COLO829 (cell line): ENCODE measurements around the gene FGD3.

ENCODE experiments used
- DNase-seq: peaks from one replicate; pipeline ENCODE4 v3.0.0; 2012; ENCODE audit warnings: low spot score

Gene FGD3

DNA sequence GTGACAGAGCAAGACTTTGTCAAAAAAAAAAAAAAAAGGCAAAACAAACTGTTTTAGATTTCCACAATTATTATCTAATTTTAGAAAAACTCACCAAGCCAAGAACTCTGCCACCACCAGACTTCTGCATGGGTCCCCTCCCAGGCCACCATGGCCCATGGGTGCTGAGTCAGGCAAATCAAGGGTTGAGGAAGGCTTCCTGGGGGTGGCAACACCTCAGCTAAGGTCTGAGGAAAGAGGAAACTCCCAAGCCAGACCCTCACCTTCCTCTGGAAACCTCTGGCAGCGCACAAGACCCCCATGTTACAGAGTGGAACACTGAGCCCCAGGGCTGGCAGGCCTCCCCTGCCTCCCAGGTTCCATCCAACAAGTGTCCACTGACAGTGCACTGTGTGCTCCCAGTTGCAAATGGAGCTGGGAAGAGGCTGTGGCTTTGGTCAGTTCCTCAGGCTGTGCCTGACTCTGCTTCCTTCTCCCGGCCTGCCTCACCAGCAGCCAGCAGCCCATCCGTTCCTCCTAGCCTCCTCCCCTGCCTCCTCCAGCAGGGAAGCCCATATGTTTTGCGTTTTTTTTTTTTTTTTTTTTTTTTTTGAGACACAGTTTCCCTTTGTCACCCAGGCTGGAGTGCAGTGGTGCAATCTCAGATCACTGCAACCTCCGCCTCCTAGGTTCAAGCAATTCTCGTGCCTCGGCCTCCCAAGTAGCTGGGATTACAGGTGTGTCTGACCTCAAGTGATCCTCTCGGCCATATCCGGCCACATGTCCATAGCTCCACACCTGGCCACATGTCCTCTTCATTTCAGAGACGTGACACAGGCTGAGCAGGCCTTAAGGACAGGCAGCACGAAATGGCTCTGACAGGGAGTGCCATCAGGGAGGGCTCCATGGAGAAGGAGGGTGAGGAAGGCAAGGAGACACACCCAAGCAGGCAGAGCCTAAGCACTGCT lies 107.7 kb downstream of the FGD3 start:
- DNase-seq: no peak

DNA sequence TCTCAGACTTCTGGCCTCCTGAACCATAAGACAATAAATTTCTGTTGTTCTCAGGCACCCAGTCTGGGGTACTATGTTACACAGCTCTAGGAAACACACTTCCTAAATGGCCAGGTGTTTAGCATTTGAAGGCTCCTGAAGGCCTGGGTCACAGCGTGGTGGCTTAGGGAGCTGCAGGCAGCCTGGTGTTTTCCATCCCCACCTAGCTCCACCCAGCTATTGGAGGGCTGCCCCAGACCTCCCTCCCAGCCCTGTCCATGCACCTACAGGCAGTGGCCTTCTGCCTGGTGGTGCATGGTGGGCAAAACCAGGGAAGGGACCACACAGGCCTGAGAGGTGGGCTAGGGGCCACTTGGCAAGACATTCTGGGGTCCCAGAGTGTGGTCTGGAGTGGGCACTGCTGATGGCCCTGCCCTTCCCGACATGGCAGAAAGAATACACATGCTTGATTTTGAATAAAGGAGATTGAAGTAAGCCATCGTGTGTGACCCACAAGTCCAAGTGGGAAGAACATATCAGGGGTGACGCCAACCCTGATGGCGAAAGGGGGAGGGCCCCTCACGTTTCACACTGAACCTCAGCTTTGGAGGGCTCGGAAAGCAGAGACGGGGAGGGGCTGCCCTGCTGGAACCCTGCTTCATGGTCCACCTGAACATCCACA lies 109.8 kb downstream of the FGD3 start:
- DNase-seq: no peak

DNA sequence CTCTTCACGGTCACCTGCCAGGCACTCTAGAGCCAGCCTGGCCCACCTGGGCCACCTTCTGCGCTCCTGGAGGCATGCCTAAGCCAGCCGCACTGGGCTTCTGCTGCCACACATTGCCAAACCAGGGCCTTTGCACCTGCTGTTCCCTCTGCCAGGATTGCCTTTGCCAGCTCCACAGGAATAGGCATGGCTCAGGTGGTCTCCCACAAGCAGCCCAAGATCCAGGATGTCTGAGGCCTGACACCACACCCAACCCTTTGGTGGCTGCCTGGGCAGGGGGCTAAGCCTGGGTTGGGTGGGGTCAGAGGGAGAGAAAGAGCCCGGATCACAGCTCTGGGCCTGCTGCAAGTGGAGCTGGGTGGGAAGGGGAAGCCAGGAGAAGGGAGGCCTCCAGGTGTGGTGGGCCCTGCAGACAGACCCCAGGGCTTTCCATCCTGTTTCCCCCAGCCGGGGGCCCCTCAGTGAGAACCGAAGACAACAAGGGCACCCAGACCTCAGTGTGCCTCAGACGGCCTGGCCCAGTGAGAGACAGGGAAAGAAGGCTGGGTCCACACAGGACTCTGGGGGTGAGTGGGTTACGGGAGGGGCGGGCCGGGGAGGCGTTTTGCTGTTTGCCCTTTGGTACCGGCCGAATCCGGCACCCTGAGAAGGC lies 110.5 kb downstream of the FGD3 start:
- no peak for DNase-seq

DNA sequence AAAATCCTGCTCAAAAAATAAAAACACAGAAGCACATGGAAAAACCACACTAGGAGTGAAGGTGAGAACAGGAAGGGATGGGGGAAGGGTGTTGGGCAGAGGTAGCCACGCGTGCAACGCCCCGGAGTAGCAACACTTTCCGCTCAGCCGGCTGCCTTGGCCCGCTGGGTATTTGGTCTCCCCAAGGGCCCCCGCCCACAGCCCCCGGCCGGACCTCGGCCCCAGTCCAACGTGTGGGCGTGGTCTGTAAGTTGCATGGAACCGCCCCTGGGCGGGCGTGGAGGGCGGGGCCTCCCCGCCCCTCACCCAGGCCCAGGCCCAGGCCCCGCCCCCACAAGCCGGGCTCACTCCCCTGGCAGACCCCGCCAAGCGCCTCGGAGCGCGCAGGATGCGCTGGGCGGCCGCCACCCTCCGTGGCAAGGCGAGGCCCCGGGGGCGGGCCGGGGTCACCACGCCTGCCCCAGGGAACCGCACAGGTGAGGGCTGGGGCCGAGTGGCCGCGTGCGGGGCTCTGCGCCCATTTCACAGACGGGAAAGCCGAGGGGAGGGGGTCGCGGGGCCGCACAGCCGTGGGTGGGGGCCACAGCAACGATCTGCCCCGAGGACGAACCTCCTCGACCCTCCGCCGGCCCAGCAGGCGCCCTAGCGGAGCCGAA lies 111.2 kb downstream of the FGD3 start, which contains the start of gene SUSD3:
TSS of gene SUSD3 (plus strand) at position 347 of the 656 bp plus-strand sequence. CDS start at position 389, 42 bp downstream.
- peak; percentile 37 for DNase-seq

DNA sequence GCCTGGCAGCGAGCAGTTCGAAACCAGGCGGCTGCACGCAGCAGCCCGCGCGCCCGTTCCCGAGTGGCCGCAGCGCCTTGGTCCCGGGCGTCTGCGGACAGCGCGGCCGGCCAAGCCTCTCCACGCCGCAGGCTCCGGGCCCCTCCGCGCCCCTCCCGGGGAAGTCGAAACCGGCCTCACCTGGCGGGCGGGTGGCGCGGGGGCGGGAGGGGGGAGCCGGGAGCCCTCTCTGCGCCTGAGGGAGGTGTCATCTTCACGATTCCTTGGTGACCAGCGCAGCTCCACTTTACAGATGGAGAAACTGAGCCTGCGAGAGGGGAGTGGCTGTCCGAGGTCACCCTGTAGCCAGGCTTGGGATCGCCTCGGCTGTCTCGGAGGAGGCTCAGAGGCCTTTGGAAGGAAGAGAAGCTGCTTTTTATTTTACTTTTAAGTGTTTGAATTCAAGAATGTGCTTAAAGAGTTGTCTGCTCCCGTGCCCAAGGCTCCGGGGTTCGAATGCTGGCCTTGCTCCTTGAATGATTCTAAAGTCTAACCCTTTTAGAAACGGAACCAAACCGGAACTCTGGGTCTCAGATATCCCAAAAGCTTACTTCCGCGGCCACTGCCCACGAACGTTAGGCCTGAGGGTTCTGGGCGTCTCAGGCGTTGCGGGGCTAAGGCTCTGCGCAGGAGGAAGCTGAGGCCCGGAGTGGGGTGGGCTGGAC lies 111.8 kb downstream of the FGD3 start:
- DNase-seq: no peak

DNA sequence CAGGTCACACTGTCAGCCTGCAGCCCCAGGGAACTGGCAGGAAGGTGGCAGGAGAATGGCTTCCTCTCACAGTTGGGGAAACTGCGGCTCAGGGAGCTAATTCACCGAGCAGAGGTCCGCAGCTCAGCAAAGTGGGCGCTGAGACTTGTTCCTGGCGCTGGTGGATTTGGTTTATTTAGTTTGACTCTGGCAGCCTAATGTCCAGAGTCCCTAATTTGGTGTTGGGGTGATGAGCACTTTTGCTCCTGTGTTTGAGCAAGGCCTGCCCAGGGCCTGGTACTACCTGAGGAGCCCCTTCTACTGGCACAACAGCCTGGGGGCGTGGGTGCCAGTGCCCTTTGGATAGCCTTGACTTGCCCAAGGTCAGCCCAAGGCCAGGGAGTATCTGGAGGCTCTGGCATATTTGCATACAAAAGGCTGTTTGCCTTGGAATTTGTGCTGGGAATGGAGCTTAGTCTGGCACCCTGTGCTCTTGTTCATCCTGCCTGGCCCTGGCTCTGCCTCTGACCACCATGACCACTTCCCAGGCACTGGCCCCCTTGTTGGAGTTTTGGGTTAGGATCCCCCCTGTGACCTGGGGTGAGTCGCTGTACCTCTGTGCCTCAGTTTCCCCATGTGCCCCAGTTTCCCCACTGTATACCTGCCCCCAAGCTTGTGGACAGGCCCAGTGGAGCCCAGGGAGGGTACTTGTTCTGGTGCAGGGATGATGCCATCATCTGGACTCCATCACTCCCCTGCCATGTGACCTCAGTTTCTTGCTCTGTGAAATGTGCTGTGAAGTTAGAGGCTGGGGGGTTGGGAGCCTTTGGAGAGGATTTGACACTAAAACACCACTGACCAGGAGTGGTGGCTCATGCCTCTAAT lies 112.6 kb downstream of the FGD3 start:
- no peak for DNase-seq

DNA sequence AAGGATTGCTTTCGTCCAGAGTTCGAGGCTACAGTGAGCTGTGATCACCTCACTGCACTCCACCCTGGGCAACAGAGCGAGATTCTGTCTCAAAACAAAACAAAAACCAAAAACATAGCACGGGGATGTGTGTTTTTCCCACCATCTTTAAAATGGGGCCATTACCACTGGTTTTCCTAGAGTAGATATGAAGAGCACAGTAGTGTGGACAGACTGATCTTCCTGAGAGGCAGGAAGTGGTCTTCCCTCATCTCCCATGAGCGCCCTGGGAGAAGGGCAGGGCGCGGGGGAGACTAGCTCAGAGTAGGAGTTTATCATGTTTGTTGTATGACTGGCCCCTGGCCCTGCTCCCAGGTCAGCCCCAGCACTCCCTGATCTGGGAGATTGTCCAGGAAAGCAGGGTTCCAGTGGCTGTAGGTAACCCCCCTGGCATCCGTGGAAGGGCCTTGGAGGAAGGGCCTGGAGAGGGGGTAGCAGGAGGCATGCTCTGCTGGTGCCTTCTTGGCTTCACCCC lies 113.5 kb downstream of the FGD3 start:
- no peak for DNase-seq

DNA sequence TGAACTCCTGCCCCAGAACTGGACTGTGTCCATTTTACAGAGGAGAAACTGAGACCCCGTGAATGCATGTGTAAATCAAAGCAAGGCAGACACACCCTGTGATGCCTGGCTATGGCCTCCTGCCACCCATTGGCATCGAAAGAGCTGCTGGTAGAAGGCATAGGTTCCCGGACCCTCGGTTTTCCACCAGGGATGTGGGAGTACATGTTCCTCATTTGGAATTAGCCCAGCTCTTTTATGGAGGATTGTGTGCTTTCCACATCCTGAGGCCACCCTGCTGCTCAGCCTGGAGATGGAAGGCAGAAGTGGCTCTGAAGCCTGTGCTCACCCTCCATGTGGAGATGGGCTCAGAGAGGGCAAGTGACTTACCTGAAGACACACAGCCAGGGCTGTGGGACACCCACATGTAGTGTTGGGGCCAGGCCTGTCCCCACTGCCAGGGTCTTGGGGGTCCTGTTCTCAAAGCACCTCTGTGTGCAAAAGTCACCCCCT lies 114.0 kb downstream of the FGD3 start:
- DNase-seq: no peak

DNA sequence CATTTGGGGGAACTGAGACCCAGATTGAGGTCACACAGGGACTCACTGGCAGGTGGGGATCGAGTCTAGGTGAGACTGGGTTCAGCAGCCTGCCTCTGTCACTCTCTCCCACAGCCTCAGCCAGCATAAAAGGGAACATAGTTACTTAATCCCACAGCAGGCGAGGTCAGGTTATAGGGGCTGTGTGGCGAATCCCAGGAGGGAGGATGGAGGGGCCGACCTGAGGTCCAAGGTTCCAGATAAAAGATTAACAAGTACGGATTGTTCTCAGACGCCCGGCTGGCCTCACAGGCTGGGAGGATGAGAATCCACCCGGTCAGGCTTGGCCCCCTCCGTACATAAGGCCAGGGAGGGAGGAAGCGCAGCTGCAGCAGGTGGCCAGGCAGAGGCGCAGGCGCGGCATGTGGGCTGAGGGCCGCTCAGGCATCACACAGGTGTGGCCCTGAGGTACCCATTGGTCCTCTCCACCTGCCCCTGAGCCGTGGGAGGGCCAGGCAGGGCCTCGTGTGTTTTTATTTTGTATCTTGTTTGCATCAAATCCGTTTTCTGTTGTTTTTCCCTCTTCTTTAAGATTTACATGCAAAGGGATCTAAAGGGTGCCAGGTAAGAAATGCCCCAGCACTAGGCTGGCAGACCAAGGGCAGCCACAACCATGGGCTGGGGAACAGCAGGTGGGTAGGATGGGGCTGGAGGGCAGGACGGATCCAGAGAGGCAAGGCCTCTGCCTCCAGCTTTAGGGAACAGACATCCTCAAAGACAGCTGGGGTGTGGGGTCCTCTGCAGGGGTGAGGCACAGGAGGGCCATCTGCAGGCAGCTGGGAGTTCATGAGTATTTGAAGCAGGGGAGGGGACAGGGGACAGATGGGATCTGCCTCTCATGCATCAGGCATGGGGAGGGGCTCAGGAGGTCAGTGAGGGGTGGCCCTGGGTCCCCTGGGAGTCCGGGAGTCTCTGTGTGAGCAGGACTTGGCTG lies 114.8 kb downstream of the FGD3 start:
- DNase-seq: no peak

DNA sequence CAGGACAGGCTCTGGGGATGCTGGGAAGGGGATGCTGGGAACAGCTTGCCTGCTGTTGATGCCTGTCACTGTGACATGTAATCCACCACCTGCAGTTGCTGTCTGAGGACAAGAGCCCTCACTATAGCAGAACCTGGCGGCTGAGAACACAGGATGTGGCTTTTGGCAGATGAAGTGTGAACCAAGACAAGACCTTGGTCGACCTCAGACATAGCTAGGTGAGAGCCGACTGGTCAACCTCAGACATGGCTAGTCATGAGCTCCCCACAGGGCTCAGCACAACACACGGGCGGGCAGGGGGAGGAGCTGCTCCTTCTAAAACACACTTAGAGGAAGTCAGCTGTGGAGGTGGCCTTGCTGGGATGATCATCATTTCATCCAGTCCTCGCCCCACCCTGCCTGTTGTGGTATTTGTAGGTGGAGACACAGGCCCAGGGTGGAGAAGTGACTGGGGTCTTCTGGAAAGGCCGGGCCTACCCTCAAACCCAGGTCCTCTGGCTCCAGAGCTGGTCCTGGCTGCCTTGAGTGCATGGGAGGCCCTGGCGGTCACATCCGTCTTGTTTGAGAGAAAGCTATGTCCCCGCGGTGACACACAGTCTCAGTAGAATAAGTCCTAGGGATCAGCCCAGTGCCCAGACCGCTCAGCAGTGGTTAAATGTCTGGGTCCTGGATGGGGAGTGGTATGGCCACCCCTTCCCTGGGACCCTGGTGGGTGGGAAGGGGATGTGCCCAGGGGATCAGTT lies 117.2 kb downstream of the FGD3 start:
- DNase-seq: no peak

DNA sequence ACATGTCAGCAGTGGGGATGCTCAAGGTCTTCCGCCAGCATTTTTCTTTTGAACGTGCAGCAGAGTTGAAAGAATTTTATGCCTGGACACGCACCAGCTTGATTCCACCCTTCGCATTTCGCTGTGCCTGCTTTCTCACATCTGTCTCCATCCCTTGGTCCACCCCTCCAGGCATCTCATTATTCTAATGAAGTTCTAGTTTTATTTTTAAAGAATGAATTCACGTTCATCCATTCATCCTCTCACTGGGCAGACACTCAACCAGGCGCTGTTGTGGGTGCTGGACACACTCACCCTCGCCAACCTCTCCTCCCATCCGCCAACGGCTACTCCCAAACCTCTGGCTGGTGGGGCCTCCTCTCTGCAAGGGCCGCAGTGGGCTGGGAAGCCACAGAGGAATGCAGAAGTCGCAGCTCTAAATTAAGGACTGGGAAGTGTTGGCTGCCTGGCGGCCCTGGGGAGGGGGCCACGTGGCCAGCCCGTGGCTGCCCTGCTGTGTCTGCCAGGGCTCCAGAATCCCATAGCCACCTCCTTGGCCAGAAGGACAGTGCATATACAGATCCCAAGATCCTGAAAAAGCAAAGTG lies 117.9 kb downstream of the FGD3 start:
- no peak for DNase-seq

DNA sequence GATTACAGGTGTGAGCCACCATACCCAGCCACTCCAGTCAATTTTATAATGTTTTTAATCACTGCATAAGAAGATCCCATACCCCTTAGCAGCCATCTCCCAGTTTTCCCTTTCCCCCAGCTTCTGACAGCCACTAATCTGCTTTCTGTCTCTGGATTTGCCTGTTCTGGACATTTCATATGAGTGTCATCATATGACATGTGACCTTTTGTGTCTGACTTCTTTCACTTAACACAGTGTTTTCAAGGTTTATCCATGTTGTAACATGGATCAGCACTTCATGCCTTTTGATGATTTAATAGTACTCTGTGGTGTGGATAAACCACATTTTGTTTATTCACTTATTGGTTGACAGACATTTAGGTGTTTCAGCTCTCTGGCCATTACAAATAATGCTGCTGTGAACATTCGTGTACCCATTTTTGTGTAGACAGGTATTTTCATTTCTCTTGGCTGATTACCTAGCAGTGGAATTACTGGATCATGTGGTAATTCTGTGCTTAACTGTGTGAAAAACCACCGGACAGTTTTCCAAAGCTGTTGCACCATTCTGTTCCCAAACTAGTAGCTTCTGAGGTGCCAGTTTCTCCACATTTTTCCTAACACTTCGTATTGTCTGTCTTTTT lies 119.8 kb downstream of the FGD3 start:
- no peak for DNase-seq

DNA sequence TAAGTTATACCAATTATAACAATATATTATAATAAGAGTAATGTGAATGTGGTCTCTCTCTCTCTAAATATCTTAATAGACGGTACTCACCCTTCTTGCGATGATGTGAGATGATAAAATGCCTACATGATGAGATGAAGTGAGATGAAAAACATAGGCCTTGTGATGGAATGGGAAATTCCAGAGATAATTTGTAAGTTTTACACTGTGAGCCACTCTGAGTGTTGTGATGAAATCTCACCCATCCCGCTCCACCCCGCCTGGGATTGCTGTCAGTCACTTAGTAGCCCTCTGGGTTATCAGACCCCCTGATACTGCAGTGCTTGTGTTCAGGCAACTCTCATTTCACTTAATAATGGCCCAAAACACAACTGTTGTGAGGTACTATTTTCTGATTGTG lies 121.6 kb downstream of the FGD3 start:
- DNase-seq: no peak

DNA sequence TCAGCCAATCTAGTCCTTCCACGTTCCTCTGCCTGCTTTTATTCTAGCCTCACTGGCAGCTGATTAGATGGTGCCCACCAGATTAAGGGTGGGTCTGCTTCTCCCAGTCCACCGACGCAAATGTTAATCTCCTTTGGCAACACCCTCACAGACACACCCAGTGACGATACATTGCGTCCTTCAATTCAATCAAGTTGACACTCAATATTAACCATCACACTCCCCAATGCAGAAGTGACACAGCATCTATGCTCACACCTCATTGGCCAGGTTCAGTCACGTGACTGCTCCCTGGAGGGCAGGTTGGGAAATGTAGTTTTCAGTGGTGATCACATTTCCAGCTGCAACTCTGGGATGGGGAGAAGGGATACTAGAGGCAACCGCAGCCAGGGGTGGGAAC lies 124.1 kb downstream of the FGD3 start:
- DNase-seq: peak; percentile 48

DNA sequence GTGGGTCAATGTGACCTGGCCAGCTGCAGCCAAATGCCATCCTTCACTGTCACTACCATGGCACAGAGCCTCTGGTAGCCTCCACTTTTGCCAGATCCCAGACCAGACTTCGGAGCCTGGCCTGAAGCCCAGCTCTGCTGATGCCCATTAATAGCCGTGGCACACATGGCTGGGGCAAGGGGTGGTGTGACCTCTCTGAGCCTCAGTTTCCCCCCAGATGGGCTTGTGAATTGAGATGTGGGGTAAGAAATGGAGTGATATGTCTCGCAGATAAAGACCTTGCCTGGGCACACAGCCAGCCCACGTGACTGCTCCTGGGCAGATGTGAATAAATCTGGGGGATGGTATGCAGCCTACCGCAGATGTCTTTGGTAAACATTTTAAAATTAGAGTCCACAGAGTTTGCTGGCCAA lies 125.1 kb downstream of the FGD3 start:
- DNase-seq: no peak

DNA sequence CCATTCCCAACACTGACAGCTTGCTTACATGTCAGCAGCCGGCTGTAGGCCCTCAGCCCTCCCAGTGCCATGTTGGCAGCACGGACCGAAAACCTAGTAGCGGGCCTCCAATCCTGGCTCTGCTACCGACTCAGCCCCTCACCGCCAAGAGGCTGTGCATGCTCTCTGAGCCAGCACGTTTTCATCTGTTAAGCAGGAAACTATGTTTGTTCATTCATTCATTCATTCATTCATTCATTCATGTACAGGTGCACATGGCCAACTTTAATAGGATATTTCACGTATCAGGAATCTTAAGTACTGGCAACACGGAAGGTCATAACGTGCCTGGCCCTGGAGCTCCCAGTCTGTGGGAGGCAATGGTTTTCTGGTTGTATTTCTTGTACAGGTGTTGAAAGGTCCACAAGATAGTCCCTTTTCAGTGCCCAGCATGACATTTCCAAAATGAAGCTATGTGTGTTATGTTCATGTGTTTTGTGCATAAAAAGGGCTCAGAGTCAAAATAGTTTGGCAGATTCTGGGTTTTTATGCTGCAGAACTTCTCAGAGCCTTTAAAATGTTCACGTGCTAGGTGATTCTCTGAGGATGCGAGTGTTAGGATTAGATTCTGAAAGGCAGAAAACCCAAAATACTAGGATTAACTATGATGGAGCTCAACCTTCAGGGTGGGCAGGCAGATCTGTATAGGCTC lies 128.9 kb downstream of the FGD3 start:
- DNase-seq: no peak

DNA sequence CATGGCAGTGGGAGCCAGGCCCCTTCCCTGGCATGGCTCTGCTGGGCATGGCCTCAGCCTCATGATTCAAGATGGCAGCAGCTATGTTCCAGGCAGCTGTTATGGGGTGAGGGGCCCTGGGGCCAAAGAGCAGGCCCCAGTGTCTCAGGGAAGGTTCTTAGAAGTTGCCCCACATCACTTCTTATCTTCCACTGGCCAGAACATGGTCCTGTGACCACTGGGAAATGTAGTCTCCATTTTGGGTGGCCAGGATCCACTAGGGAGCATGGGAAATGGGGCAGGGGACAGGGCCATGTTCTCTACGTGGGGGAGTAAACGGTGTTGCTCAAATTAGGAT lies 129.4 kb downstream of the FGD3 start:
- no peak for DNase-seq
